ENCODE data around the gene DGKE.

DNA sequence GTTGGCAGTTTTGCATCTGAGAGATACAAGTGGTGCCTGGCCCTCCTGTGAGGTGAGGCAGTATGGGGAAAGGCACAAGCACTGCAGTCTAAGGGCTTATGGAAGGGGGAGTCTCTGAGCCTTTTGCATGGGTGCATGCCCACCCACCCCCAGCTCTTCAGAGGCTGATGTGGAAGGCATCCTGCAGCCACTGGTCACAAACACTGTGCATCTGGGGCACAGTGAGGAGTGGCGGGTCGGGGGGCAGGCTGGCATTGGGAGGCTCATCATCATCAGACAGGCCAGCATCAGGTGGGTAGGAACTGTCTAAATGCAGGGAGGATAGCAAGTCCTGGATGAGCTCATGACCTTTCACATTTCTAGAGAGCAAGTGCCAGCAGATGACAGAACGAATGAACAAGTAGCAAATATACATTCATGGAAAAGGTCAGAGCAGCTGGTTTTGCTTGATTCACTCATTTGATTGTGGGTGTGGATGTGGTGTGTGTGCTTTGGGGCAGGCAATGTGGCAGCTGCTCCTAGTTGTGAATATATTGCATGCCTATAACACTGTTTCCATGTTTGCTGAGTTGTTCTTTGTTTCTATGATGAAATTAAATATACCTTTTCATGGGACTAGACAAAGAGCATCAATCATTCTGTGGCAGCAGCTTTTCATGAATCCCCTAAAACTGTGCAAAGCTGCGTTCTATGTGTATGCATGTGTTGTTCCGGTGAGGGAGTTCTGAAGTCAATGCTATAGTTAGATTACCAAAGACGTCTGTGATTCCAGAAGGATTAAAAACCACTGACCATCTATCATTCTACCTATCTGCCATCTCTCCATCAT lies 50.7 kb downstream of the DGKE start:
- TF ChIP-seq, protein P1, sequence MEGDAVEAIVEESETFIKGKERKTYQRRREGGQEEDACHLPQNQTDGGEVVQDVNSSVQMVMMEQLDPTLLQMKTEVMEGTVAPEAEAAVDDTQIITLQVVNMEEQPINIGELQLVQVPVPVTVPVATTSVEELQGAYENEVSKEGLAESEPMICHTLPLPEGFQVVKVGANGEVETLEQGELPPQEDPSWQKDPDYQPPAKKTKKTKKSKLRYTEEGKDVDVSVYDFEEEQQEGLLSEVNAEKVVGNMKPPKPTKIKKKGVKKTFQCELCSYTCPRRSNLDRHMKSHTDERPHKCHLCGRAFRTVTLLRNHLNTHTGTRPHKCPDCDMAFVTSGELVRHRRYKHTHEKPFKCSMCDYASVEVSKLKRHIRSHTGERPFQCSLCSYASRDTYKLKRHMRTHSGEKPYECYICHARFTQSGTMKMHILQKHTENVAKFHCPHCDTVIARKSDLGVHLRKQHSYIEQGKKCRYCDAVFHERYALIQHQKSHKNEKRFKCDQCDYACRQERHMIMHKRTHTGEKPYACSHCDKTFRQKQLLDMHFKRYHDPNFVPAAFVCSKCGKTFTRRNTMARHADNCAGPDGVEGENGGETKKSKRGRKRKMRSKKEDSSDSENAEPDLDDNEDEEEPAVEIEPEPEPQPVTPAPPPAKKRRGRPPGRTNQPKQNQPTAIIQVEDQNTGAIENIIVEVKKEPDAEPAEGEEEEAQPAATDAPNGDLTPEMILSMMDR (conservative IDR thresholded peaks at IDR 0.05; ENCODE audit: low read length), result no peak
- no peak for TF ChIP-seq EZH2phosphoT487 (IDR thresholded peaks at IDR 0.05; ENCODE audit: borderline replicate concordance)

Data from Loucy (cell line).